SK-N-SH (cell line): Measurements from ENCODE around the gene CFAP99. TPM values are rescaled to one million over a fixed set of nuclear protein-coding genes. Genes with fewer than 3 reads are reported as not detected.

ENCODE experiments used
- CTCF ChIA-PET: fragments of 300-600, 350-600 bp; formaldehyde crosslinking; extraction: SDS; loops from one replicate; lab custom pipeline; 2021; lab: Yijun Ruan, JAX
- POLR2A ChIA-PET: fragments of 350-600 bp; sonication (Branson Sonifier 250); formaldehyde crosslinking; extraction: SDS; loops from one replicate; lab custom pipeline; 2020; ENCODE audit warnings: antibody characterized with exemption, inconsistent platforms; lab: Yijun Ruan, JAX
- DNase-seq: peaks from one replicate; pipeline ENCODE4 v3.0.0; 2012
- H2AFZ ChIP-seq: fragments of 200-600 bp; sonication (generic); 2 replicates; pipeline ENCODE4 v1.8.1; 2016; ENCODE audit warnings: antibody characterized with exemption, mild to moderate bottlenecking, low read depth
- H3F3A ChIP-seq: fragments of 200-600 bp; sonication (generic); replicated peaks from 2 replicates; pipeline ENCODE3; 2016; ENCODE audit warnings: antibody characterized with exemption, mild to moderate bottlenecking; ENCODE audit not compliant: insufficient read depth
- H3K27ac ChIP-seq, 2 experiments: fragments of 200-500 bp in 1 of 2; fragments of 200-600 bp in 1 of 2; sonication (Bioruptor generic) in 1 of 2; sonication (generic), shearing (Covaris generic) in 1 of 2; 2 replicates each; pipeline versions ENCODE4 v1.5.1 to v1.6.1; 2014 to 2016; ENCODE audit warnings: low read depth in 2 of 2, inconsistent platforms in 1 of 2, low read length in 1 of 2, mild to moderate bottlenecking in 1 of 2, mixed read lengths in 1 of 2
- H3K27me3 ChIP-seq: fragments of 200-600 bp; sonication (generic), shearing (Covaris generic); 2 replicates; pipeline ENCODE4 v1.6.1; 2016; ENCODE audit warnings: mixed run types; ENCODE audit not compliant: insufficient read depth
- H3K36me3 ChIP-seq, 2 experiments: fragments of 200-500 bp in 1 of 2; fragments of 200-600 bp in 1 of 2; sonication (Bioruptor generic) in 1 of 2; sonication (generic) in 1 of 2; replicated peaks in 1 of 2; 2 replicates each; pipeline versions ENCODE3 to v1.5.1; 2014 to 2016; ENCODE audit warnings: low read length in 1 of 2, mild to moderate bottlenecking in 1 of 2; ENCODE audit not compliant: insufficient read depth in 2 of 2, control insufficient read depth in 1 of 2
- H3K4me1 ChIP-seq, 2 experiments: fragments of 200-500 bp in 1 of 2; fragments of 200-600 bp in 1 of 2; sonication (Bioruptor generic) in 1 of 2; sonication (generic), shearing (Covaris generic) in 1 of 2; 2 replicates each; pipeline versions ENCODE4 v1.5.1 to v1.6.1; 2014 to 2016; ENCODE audit warnings: low read depth in 1 of 2, low read length in 1 of 2, mixed run types in 1 of 2; ENCODE audit not compliant: insufficient read depth in 2 of 2, control insufficient read depth in 1 of 2
- H3K4me2 ChIP-seq: fragments of 200-600 bp; sonication (generic), shearing (Covaris generic); 2 replicates; pipeline ENCODE4 v1.6.1; 2017; ENCODE audit warnings: mixed run types
- H3K4me3 ChIP-seq, 2 experiments: fragments of 200-500 bp in 1 of 2; fragments of 200-600 bp in 1 of 2; sonication (Bioruptor generic) in 1 of 2; sonication (generic), shearing (Covaris generic) in 1 of 2; 2 replicates each; pipeline versions ENCODE4 v1.5.1 to v1.8.1; 2014 to 2016; ENCODE audit warnings: low read depth in 2 of 2, inconsistent platforms in 1 of 2, low read length in 1 of 2, mild to moderate bottlenecking in 1 of 2, mixed read lengths in 1 of 2, moderate library complexity in 1 of 2
- H3K79me2 ChIP-seq: fragments of 200-600 bp; sonication (generic); 2 replicates; pipeline ENCODE4 v1.8.1; 2017; ENCODE audit warnings: mild to moderate bottlenecking; ENCODE audit not compliant: insufficient read depth
- H3K9ac ChIP-seq: fragments of 200-600 bp; sonication (generic); 2 replicates; pipeline ENCODE4 v1.6.1; 2017; ENCODE audit warnings: mixed run types
- H3K9me2 ChIP-seq: fragments of 200-600 bp; sonication (generic); 2 replicates; pipeline ENCODE4 v1.6.1; 2017; ENCODE audit warnings: mixed run types
- H3K9me3 ChIP-seq: fragments of 200-600 bp; sonication (generic); 2 replicates; pipeline ENCODE4 v1.6.1; 2017; ENCODE audit warnings: mixed run types, mild to moderate bottlenecking, moderate library complexity
- H4K20me1 ChIP-seq: fragments of 200-600 bp; sonication (generic); 2 replicates; pipeline ENCODE4 v1.6.1; 2017; ENCODE audit warnings: mild to moderate bottlenecking, mixed run types; ENCODE audit not compliant: insufficient read depth
- FOXM1 ChIP-seq: IDR thresholded peaks from 2 replicates; pipeline ENCODE4 v1.4.0; 2012; ENCODE audit warnings: low read depth, mild to moderate bottlenecking
- NRF1 ChIP-seq: IDR thresholded peaks from 2 replicates; pipeline ENCODE4 v1.6.1; 2012; ENCODE audit warnings: low read depth, mild to moderate bottlenecking, low read length
- PBX3 ChIP-seq: IDR thresholded peaks from 2 replicates; pipeline ENCODE4; 2012
- RCOR1 ChIP-seq: fragments of 150-350 bp; IDR thresholded peaks from 2 replicates; pipeline ENCODE4 v1.6.1; 2017; ENCODE audit warnings: antibody characterized with exemption, low read length
- RXRA ChIP-seq: IDR thresholded peaks from 2 replicates; pipeline ENCODE4 v1.4.0; 2012; ENCODE audit warnings: low read depth, mild to moderate bottlenecking, borderline replicate concordance
- SIN3A ChIP-seq: IDR thresholded peaks from 2 replicates; pipeline ENCODE4 v1.6.1; 2012; ENCODE audit warnings: low read depth, mild to moderate bottlenecking, low read length, moderate library complexity, borderline replicate concordance
- SMC3 ChIP-seq: IDR thresholded peaks from 2 replicates; pipeline ENCODE4 v1.6.1; 2012; ENCODE audit warnings: low read depth, low read length, improper control_type of control experiment
- TAF1 ChIP-seq: IDR thresholded peaks from 2 replicates; pipeline ENCODE4 v1.6.1; 2012; ENCODE audit warnings: low read depth, mild to moderate bottlenecking, low read length, moderate library complexity, borderline replicate concordance
- ZBTB33 ChIP-seq: IDR thresholded peaks from 2 replicates; pipeline ENCODE4 v1.4.0; 2012; ENCODE audit warnings: low read depth, borderline replicate concordance
- WGBS: methylation state at CpG from one replicate; pipeline ENCODE4 v1.1.6; 2017; ENCODE audit warnings: low lambda C conversion rate; 5-methylcytosine and 5-hydroxymethylcytosine counted together
- polyA plus RNA-seq, 3 experiments: library from polyadenylated mRNA; depleted of rRNA; stranded (reverse); fragments of >200 nt; gene quantifications; 2 replicates each; pipeline ENCODE4 v1.2.3, GENCODE V29; 2012
- TF ChIP-seq, protein P1 (sequence below): IDR thresholded peaks from 2 replicates; pipeline ENCODE4 v1.6.1; 2012; ENCODE audit warnings: mild to moderate bottlenecking, low read depth, low read length, moderate library complexity
- TF ChIP-seq, protein P2 (sequence below): fragments of 200-600 bp; sonication (generic); IDR thresholded peaks from 2 replicates; pipeline ENCODE4 v1.6.1; 2017; ENCODE audit warnings: antibody characterized with exemption, mild to moderate bottlenecking, moderate library complexity

CFAP99 gene
- polyA plus RNA-seq, 1 of the 3 experiments (the other 2 are of a cell fraction): 0.13 TPM

DNA sequence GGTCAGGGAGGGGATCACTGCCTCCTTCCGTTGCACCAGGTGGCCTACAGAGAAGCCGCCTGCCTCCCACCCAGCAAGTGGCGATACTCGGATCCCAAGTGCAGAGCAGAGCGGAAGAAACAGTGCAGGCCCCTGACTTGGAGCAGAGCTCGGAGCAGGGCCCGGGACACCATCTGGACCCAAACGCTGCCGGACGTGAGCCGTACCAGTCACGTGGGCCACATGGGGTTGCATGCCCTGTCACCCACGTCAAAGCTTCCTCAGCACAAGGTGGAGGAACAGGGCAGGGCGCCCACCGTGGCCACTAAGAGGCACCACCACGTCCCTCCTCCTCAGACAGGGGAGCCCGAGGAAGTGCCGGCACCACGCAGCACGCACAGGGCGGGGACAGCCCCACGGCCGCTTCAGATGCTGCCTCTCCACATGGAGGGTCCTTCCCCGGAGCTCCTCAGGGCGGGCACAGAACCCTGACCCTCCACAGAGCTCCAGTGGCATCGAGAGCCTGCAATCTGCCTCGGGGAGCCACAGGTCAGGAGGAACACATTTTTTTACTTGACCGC is 19.0 kb upstream of the CFAP99 start:
- H3K4me2 ChIP-seq: no peak overlapping the region
- POLR2A ChIA-PET: no interaction called here
- no peaks in the 10 kb centered on the region for H3K9me2 ChIP-seq
- no peak for TF ChIP-seq ZBTB33
- no peak for TF ChIP-seq NRF1
- TF ChIP-seq FOXM1: no peak
- no peak for TF ChIP-seq SIN3A
- no peak for TF ChIP-seq PBX3
- TF ChIP-seq RXRA: no peak
- TF ChIP-seq SMC3: no peak
- TF ChIP-seq, protein P1, sequence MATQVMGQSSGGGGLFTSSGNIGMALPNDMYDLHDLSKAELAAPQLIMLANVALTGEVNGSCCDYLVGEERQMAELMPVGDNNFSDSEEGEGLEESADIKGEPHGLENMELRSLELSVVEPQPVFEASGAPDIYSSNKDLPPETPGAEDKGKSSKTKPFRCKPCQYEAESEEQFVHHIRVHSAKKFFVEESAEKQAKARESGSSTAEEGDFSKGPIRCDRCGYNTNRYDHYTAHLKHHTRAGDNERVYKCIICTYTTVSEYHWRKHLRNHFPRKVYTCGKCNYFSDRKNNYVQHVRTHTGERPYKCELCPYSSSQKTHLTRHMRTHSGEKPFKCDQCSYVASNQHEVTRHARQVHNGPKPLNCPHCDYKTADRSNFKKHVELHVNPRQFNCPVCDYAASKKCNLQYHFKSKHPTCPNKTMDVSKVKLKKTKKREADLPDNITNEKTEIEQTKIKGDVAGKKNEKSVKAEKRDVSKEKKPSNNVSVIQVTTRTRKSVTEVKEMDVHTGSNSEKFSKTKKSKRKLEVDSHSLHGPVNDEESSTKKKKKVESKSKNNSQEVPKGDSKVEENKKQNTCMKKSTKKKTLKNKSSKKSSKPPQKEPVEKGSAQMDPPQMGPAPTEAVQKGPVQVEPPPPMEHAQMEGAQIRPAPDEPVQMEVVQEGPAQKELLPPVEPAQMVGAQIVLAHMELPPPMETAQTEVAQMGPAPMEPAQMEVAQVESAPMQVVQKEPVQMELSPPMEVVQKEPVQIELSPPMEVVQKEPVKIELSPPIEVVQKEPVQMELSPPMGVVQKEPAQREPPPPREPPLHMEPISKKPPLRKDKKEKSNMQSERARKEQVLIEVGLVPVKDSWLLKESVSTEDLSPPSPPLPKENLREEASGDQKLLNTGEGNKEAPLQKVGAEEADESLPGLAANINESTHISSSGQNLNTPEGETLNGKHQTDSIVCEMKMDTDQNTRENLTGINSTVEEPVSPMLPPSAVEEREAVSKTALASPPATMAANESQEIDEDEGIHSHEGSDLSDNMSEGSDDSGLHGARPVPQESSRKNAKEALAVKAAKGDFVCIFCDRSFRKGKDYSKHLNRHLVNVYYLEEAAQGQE: no peak
- TF ChIP-seq, protein P2, sequence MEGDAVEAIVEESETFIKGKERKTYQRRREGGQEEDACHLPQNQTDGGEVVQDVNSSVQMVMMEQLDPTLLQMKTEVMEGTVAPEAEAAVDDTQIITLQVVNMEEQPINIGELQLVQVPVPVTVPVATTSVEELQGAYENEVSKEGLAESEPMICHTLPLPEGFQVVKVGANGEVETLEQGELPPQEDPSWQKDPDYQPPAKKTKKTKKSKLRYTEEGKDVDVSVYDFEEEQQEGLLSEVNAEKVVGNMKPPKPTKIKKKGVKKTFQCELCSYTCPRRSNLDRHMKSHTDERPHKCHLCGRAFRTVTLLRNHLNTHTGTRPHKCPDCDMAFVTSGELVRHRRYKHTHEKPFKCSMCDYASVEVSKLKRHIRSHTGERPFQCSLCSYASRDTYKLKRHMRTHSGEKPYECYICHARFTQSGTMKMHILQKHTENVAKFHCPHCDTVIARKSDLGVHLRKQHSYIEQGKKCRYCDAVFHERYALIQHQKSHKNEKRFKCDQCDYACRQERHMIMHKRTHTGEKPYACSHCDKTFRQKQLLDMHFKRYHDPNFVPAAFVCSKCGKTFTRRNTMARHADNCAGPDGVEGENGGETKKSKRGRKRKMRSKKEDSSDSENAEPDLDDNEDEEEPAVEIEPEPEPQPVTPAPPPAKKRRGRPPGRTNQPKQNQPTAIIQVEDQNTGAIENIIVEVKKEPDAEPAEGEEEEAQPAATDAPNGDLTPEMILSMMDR: no peak
- TF ChIP-seq TAF1: no peak
- TF ChIP-seq RCOR1: no peak
- no peak overlapping the region for H3K4me3 ChIP-seq
- CTCF ChIA-PET: no interaction called here
- no peak overlapping the region for H3K9ac ChIP-seq
- H3K9me3 ChIP-seq: no peaks in the 10 kb centered on the region
- H3F3A ChIP-seq: no peaks in the 10 kb centered on the region
- no peak overlapping the region for H3K27ac ChIP-seq
- no peak overlapping the region for H2AFZ ChIP-seq
- H3K79me2 ChIP-seq: no peaks in the 10 kb centered on the region
- no peaks in the 10 kb centered on the region for H3K36me3 ChIP-seq
- no peaks in the 10 kb centered on the region for H3K27me3 ChIP-seq
- DNase-seq: no peak
- whole genome bisulfite sequencing: 73% methylated on average over 18 of the region's 28 CpGs
- peaks cover 4 to 18% of the 10 kb centered on the region in 2 experiments; a peak in 2 of 4 replicates for H3K4me1 ChIP-seq
- H4K20me1 ChIP-seq: no peaks in the 10 kb centered on the region
